IMR-90 (cell line): ENCODE measurements around the gene ZC3H14.

Source experiments
- POLR2A ChIP-seq: IDR thresholded peaks from 2 replicates; pipeline ENCODE4 v1.6.1; 2012; ENCODE audit warnings: mild to moderate bottlenecking, low read depth, low read length
- TF ChIP-seq, protein P1 (sequence below): conservative IDR thresholded peaks from 2 replicates; pipeline ENCODE4 v1.5.1; 2012; ENCODE audit warnings: mild to moderate bottlenecking, low read depth, low read length, improper control_type of control experiment

DNA sequence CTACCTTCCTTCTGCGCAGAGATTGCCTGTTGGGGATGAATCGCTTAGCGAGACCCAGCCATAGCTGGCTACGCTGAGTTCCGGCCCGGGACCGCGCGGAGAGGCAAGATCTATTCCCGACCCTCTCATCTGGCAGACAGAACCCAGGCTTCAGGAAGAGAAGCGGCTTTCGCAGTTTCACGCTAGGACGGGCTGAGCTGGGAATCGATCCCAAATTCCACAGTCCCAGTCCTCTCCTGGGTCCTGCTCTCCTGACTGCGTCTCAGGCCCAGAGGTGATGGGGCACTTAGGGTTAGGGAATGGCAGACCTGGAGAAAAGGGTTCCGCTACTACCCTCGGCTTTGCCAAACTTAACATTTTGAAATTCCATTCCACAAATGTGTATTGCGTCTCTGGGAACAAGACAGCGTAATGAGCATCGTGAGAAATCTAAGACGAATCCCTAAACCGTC lies 10.8 kb upstream of the ZC3H14 start:
- TF ChIP-seq, protein P1, sequence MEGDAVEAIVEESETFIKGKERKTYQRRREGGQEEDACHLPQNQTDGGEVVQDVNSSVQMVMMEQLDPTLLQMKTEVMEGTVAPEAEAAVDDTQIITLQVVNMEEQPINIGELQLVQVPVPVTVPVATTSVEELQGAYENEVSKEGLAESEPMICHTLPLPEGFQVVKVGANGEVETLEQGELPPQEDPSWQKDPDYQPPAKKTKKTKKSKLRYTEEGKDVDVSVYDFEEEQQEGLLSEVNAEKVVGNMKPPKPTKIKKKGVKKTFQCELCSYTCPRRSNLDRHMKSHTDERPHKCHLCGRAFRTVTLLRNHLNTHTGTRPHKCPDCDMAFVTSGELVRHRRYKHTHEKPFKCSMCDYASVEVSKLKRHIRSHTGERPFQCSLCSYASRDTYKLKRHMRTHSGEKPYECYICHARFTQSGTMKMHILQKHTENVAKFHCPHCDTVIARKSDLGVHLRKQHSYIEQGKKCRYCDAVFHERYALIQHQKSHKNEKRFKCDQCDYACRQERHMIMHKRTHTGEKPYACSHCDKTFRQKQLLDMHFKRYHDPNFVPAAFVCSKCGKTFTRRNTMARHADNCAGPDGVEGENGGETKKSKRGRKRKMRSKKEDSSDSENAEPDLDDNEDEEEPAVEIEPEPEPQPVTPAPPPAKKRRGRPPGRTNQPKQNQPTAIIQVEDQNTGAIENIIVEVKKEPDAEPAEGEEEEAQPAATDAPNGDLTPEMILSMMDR: no peak
- no peak for TF ChIP-seq POLR2A
